KMS-11 (cell line): Measurements from ENCODE around the gene HDDC3.

Experiments used
- H2AFZ ChIP-seq: fragments of 200-600 bp; sonication (generic); 2 replicates; pipeline ENCODE4 v1.6.1; 2016; ENCODE audit warnings: antibody characterized with exemption, mixed run types, low read depth
- H3K27ac ChIP-seq: fragments of 200-600 bp; sonication (generic); 2 replicates; pipeline ENCODE4 v1.6.1; 2016; ENCODE audit warnings: mild to moderate bottlenecking, mixed run types
- H3K27me3 ChIP-seq: fragments of 200-600 bp; sonication (generic); 2 replicates; pipeline ENCODE4 v1.6.1; 2017; ENCODE audit warnings: mild to moderate bottlenecking, low read depth, mixed run types, moderate library complexity; ENCODE audit not compliant: insufficient read depth
- H3K36me3 ChIP-seq: fragments of 200-600 bp; sonication (generic); 2 replicates; pipeline ENCODE4 v1.6.1; 2017; ENCODE audit warnings: mild to moderate bottlenecking, mixed run types; ENCODE audit not compliant: insufficient read depth
- H3K4me1 ChIP-seq: fragments of 200-600 bp; sonication (generic); 2 replicates; pipeline ENCODE4 v1.6.1; 2016; ENCODE audit warnings: mild to moderate bottlenecking, low read depth, mixed run types; ENCODE audit not compliant: poor library complexity, severe bottlenecking
- H3K4me2 ChIP-seq: fragments of 200-600 bp; sonication (generic); 2 replicates; pipeline ENCODE4 v1.7.0; 2016; ENCODE audit warnings: mild to moderate bottlenecking, mixed run types
- H3K4me3 ChIP-seq: fragments of 200-600 bp; sonication (generic); IDR thresholded peaks from 2 replicates; pipeline ENCODE4 v1.6.1; 2017; ENCODE audit warnings: low read depth, low read length, mixed read lengths; ENCODE audit not compliant: insufficient read depth
- H3K79me2 ChIP-seq: fragments of 200-600 bp; sonication (generic); 2 replicates; pipeline ENCODE4 v1.6.1; 2016; ENCODE audit warnings: low read depth, mixed run types; ENCODE audit not compliant: insufficient read depth
- H3K9ac ChIP-seq: fragments of 200-600 bp; sonication (generic); 2 replicates; pipeline ENCODE4 v1.6.1; 2016; ENCODE audit warnings: mild to moderate bottlenecking, mixed run types
- H4K20me1 ChIP-seq: fragments of 200-600 bp; sonication (generic); 2 replicates; pipeline ENCODE4 v1.6.1; 2016; ENCODE audit warnings: mild to moderate bottlenecking, mixed run types; ENCODE audit not compliant: insufficient read depth
- CTCF ChIP-seq: fragments of 200-600 bp; sonication (generic); conservative IDR thresholded peaks from 2 replicates; pipeline ENCODE4 v1.6.1; 2017; ENCODE audit warnings: low read depth, mild to moderate bottlenecking, antibody characterized with exemption, low read length, moderate library complexity, mixed read lengths

The HDDC3 gene

GRCh38 chr15:90945091-90945490 lies 12.7 kb upstream of the HDDC3 start:
- H3K9ac ChIP-seq = no peak overlapping the region
- H4K20me1 ChIP-seq = no peaks in the 10 kb centered on the region
- no peak overlapping the region for H3K4me2 ChIP-seq
- no peaks in the 10 kb centered on the region for H3K79me2 ChIP-seq
- no peaks in the 10 kb centered on the region for H3K27me3 ChIP-seq
- no peak overlapping the region for H2AFZ ChIP-seq
- no peak for TF ChIP-seq CTCF
- H3K4me3 ChIP-seq = no peak overlapping the region
- H3K4me1 ChIP-seq = no peaks in the 10 kb centered on the region
- H3K27ac ChIP-seq = no peak overlapping the region
- H3K36me3 ChIP-seq = no peaks in the 10 kb centered on the region

- no peak for TF ChIP-seq CTCF
- H3K4me2 ChIP-seq = no peak overlapping the region
- H3K36me3 ChIP-seq = no peaks in the 10 kb centered on the region
- H3K27me3 ChIP-seq = no peaks in the 10 kb centered on the region
- no peak overlapping the region for H2AFZ ChIP-seq
- no peak overlapping the region for H3K4me3 ChIP-seq
- H3K9ac ChIP-seq = no peak overlapping the region
- no peaks in the 10 kb centered on the region for H4K20me1 ChIP-seq
- no peaks in the 10 kb centered on the region for H3K4me1 ChIP-seq
- H3K27ac ChIP-seq = no peak overlapping the region
- no peaks in the 10 kb centered on the region for H3K79me2 ChIP-seq
These were observed 10.2 kb upstream of the HDDC3 start for GRCh38 chr15:90942354-90943120.

DNA sequence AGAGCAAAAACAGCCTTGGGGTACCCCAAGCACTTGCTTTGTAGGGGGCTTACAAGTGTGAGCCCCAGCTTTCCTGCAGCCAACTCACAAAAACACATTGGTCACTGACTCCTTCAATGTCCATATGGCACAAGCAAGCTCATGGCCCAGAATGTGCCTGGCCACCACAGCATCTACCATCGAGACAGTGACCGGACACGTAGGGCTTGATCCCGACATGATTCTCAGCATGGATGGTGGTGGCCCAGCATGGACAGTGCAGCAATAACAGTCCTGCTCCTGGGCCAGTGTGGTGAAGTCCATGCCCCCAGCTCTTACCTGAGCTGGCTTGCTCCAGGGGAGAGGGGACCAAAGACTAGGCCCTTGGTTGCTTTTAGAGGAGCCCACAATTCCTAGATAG lies 8.7 kb upstream of the HDDC3 start:
- Histone ChIP-seq H3K4me1 (peaks cover 4% of the 10 kb centered on the region), H2AFZ (no peak overlapping the region), H3K4me2 (no peak overlapping the region), H3K27me3 (no peaks in the 10 kb centered on the region), H3K36me3 (no peaks in the 10 kb centered on the region), H4K20me1 (no peaks in the 10 kb centered on the region), H3K27ac (no peak overlapping the region), H3K9ac (no peak overlapping the region), H3K79me2 (no peaks in the 10 kb centered on the region), H3K4me3 (no peak overlapping the region)
- TF ChIP-seq CTCF = no peak

- no peaks in the 10 kb centered on the region for H3K36me3 ChIP-seq
- H3K4me3 ChIP-seq = no peak overlapping the region
- H3K9ac ChIP-seq = no peak overlapping the region
- TF ChIP-seq CTCF = no peak
- no peaks in the 10 kb centered on the region for H3K27me3 ChIP-seq
- no peak overlapping the region for H3K4me2 ChIP-seq
- no peak overlapping the region for H2AFZ ChIP-seq
- peaks cover 5% of the 10 kb centered on the region for H3K4me1 ChIP-seq
- H3K79me2 ChIP-seq = 0 out of 2 replicates have a peak, but pooled peaks cover 5% of the 10 kb centered on the region
- H3K27ac ChIP-seq = no peak overlapping the region
- no peaks in the 10 kb centered on the region for H4K20me1 ChIP-seq
These were observed 7.4 kb upstream of the HDDC3 start for GRCh38 chr15:90939756-90940155.
